HG02885 (cell line): ENCODE measurements around the gene LRRTM1.

Experiments
- ATAC-seq: cut with Tn5 transposase; IDR thresholded peaks from one replicate; pipeline ENCODE4 v1.9.1; 2021; ENCODE audit warnings: mild to moderate bottlenecking; ENCODE audit not compliant: unreplicated experiment, poor library complexity

The LRRTM1 gene

GRCh38 chr2:80303006-80303908 is 1.3 kb downstream of the LRRTM1 start:
- no peak for ATAC-seq

- ATAC-seq: no peak
Measured at GRCh38 chr2:80302314-80303005, 2.1 kb downstream of the LRRTM1 start.

GRCh38 chr2:80302001-80302313 is 2.6 kb downstream of the LRRTM1 start:
- no peak for ATAC-seq

GRCh38 chr2:80300954-80301353 is 3.6 kb downstream of the LRRTM1 start:
- ATAC-seq: no peak

- no peak for ATAC-seq
Measured at GRCh38 chr2:80300346-80300745, 4.2 kb downstream of the LRRTM1 start.

- no peak for ATAC-seq
Measured at GRCh38 chr2:80299661-80300060, 4.9 kb downstream of the LRRTM1 start.

- no peak for ATAC-seq
Measured at GRCh38 chr2:80298954-80299353, 5.6 kb downstream of the LRRTM1 start.

GRCh38 chr2:80293039-80293438 is 11.5 kb downstream of the LRRTM1 start:
- ATAC-seq: no peak

- ATAC-seq: no peak
Measured at GRCh38 chr2:80292474-80292873, 12.1 kb downstream of the LRRTM1 start.

GRCh38 chr2:80291656-80292055 is 12.9 kb downstream of the LRRTM1 start:
- no peak for ATAC-seq

GRCh38 chr2:80288576-80288975 is 16.0 kb downstream of the LRRTM1 start:
- ATAC-seq: no peak

- ATAC-seq: no peak
Measured at GRCh38 chr2:80281049-80281448, 23.5 kb downstream of the LRRTM1 start.

- no peak for ATAC-seq
Measured at GRCh38 chr2:80280598-80280997, 24.0 kb downstream of the LRRTM1 start.

GRCh38 chr2:80269806-80270205 is 34.7 kb downstream of the LRRTM1 start:
- no peak for ATAC-seq

- ATAC-seq: no peak
Measured at GRCh38 chr2:80266231-80266630, 38.3 kb downstream of the LRRTM1 start.

- no peak for ATAC-seq
Measured at GRCh38 chr2:80259292-80259691, 45.3 kb downstream of the LRRTM1 start.

- no peak for ATAC-seq
Measured at GRCh38 chr2:80258793-80259192, 45.8 kb downstream of the LRRTM1 start.

GRCh38 chr2:80258341-80258740 is 46.2 kb downstream of the LRRTM1 start:
- no peak for ATAC-seq

- no peak for ATAC-seq
Measured at GRCh38 chr2:80257450-80257849, 47.1 kb downstream of the LRRTM1 start.

GRCh38 chr2:80256782-80257167 is 47.8 kb downstream of the LRRTM1 start:
- no peak for ATAC-seq

GRCh38 chr2:80255918-80256781 is 48.4 kb downstream of the LRRTM1 start:
- no peak for ATAC-seq
